KMS-11 (cell line): ENCODE results near the gene ALDH5A1.

Experiments used
- H2AFZ ChIP-seq: fragments of 200-600 bp; sonication (generic); 2 replicates; pipeline ENCODE4 v1.6.1; 2016; ENCODE audit warnings: antibody characterized with exemption, mixed run types, low read depth
- H3K27ac ChIP-seq: fragments of 200-600 bp; sonication (generic); 2 replicates; pipeline ENCODE4 v1.6.1; 2016; ENCODE audit warnings: mild to moderate bottlenecking, mixed run types
- H3K27me3 ChIP-seq: fragments of 200-600 bp; sonication (generic); 2 replicates; pipeline ENCODE4 v1.6.1; 2017; ENCODE audit warnings: mild to moderate bottlenecking, low read depth, mixed run types, moderate library complexity; ENCODE audit not compliant: insufficient read depth
- H3K36me3 ChIP-seq: fragments of 200-600 bp; sonication (generic); 2 replicates; pipeline ENCODE4 v1.6.1; 2017; ENCODE audit warnings: mild to moderate bottlenecking, mixed run types; ENCODE audit not compliant: insufficient read depth
- H3K4me1 ChIP-seq: fragments of 200-600 bp; sonication (generic); 2 replicates; pipeline ENCODE4 v1.6.1; 2016; ENCODE audit warnings: mild to moderate bottlenecking, low read depth, mixed run types; ENCODE audit not compliant: poor library complexity, severe bottlenecking
- H3K4me2 ChIP-seq: fragments of 200-600 bp; sonication (generic); 2 replicates; pipeline ENCODE4 v1.7.0; 2016; ENCODE audit warnings: mild to moderate bottlenecking, mixed run types
- H3K4me3 ChIP-seq: fragments of 200-600 bp; sonication (generic); IDR thresholded peaks from 2 replicates; pipeline ENCODE4 v1.6.1; 2017; ENCODE audit warnings: low read depth, low read length, mixed read lengths; ENCODE audit not compliant: insufficient read depth
- H3K79me2 ChIP-seq: fragments of 200-600 bp; sonication (generic); 2 replicates; pipeline ENCODE4 v1.6.1; 2016; ENCODE audit warnings: low read depth, mixed run types; ENCODE audit not compliant: insufficient read depth
- H3K9ac ChIP-seq: fragments of 200-600 bp; sonication (generic); 2 replicates; pipeline ENCODE4 v1.6.1; 2016; ENCODE audit warnings: mild to moderate bottlenecking, mixed run types
- H4K20me1 ChIP-seq: fragments of 200-600 bp; sonication (generic); 2 replicates; pipeline ENCODE4 v1.6.1; 2016; ENCODE audit warnings: mild to moderate bottlenecking, mixed run types; ENCODE audit not compliant: insufficient read depth
- TF ChIP-seq, protein P1 (sequence below): fragments of 200-600 bp; sonication (generic); conservative IDR thresholded peaks from 2 replicates; pipeline ENCODE4 v1.6.1; 2017; ENCODE audit warnings: low read depth, mild to moderate bottlenecking, antibody characterized with exemption, low read length, moderate library complexity, mixed read lengths

The ALDH5A1 gene

DNA sequence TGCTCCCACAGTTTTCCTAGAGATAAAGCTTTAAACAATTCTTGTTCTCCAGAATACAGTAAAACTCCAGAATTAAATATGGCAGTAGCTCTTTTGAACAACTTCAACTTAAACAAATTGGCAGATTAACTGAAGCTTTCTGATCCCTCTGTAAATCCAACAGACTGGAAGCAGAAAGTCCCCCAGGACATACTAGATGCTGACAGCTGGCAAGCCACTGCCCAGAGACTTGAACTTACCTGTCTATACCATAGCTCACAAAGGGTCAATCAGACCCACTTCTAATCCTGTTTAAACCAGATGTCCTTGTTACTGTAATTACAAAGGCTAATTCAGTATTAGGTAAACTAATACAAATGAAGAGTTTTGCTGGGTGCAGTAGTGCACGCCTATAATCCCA, 17.7 kb upstream of the ALDH5A1 start:
- Histone ChIP-seq H3K36me3 (no peaks in the 10 kb centered on the region), H3K9ac (no peak overlapping the region), H3K27ac (no peak overlapping the region), H3K27me3 (no peaks in the 10 kb centered on the region), H3K4me1 (peaks cover 19% of the 10 kb centered on the region), H4K20me1 (no peaks in the 10 kb centered on the region), H2AFZ (no peak overlapping the region), H3K79me2 (no peaks in the 10 kb centered on the region), H3K4me2 (no peak overlapping the region), H3K4me3 (no peak overlapping the region)
- TF ChIP-seq, protein P1, sequence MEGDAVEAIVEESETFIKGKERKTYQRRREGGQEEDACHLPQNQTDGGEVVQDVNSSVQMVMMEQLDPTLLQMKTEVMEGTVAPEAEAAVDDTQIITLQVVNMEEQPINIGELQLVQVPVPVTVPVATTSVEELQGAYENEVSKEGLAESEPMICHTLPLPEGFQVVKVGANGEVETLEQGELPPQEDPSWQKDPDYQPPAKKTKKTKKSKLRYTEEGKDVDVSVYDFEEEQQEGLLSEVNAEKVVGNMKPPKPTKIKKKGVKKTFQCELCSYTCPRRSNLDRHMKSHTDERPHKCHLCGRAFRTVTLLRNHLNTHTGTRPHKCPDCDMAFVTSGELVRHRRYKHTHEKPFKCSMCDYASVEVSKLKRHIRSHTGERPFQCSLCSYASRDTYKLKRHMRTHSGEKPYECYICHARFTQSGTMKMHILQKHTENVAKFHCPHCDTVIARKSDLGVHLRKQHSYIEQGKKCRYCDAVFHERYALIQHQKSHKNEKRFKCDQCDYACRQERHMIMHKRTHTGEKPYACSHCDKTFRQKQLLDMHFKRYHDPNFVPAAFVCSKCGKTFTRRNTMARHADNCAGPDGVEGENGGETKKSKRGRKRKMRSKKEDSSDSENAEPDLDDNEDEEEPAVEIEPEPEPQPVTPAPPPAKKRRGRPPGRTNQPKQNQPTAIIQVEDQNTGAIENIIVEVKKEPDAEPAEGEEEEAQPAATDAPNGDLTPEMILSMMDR, result no peak

DNA sequence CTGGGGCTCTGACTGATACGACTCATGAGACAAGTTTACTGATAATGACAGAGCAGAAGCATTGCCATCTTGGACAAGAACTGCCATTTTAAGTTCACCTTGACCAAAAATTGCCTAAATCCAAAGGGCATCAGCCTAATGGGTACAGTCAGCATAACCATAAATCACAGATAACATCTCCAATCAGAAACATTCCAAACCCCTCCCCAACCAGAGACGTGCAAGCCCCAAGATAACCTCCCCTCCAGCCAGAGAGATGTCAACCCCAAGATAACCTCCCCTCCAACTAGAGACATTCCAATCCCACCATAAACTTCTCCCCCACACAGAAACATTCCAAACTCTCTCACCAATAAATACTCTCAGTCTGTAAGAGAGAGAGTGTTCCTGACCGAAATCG, 15.9 kb upstream of the ALDH5A1 start:
- H3K27me3 ChIP-seq, result no peaks in the 10 kb centered on the region
- no peak overlapping the region for H3K4me2 ChIP-seq
- no peak overlapping the region for H3K9ac ChIP-seq
- H2AFZ ChIP-seq, result no peak overlapping the region
- no peaks in the 10 kb centered on the region for H3K79me2 ChIP-seq
- no peaks in the 10 kb centered on the region for H4K20me1 ChIP-seq
- TF ChIP-seq, protein P1, result no peak
- H3K4me1 ChIP-seq, result peaks cover 31% of the 10 kb centered on the region
- H3K36me3 ChIP-seq, result no peaks in the 10 kb centered on the region
- no peak overlapping the region for H3K27ac ChIP-seq
- no peak overlapping the region for H3K4me3 ChIP-seq

DNA sequence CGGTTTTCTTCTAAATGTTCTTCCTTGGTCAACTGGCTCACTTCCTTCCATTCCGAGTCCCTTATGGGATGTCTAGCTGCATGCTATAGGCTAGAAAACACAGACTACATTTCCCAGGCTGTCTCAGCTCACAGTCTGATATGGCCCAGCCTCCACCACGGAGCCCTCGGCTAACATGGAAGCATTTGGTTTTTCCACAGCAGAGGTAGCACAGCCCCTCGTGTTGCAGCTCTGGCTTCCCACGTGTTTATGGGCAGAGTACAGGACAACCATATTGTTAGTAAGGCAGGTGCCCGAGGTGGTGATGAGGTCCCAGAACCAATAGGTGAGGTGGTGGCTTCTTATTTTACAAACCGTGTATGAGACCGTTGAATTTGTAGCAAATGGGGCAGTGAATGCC, 14.1 kb upstream of the ALDH5A1 start:
- TF ChIP-seq, protein P1, result no peak
- no peaks in the 10 kb centered on the region for H4K20me1 ChIP-seq
- H3K27ac ChIP-seq, result no peak overlapping the region
- H3K27me3 ChIP-seq, result no peaks in the 10 kb centered on the region
- no peaks in the 10 kb centered on the region for H3K79me2 ChIP-seq
- no peak overlapping the region for H3K4me3 ChIP-seq
- H3K36me3 ChIP-seq, result no peaks in the 10 kb centered on the region
- H2AFZ ChIP-seq, result no peak overlapping the region
- no peak overlapping the region for H3K4me2 ChIP-seq
- H3K4me1 ChIP-seq, result peaks cover 35% of the 10 kb centered on the region
- H3K9ac ChIP-seq, result no peak overlapping the region

DNA sequence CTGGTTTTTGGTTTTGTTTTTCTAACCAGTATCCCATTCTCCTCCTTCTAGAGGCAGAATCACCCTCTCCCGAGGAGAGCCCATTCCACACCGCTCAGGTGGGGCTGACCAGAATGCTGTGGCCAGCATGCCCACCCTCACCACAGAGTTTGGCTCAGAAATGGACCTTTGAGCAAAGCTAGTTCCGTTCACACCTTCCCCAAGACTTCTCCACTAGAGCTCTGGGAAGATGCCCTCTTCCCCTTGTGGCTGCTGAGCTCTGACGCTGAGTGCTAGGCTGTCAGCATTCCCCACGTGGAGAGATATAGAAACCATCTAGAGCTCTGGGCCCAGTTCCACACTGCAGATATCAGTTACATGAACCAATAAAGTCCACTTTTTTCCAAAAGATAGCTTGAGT, 13.3 kb upstream of the ALDH5A1 start:
- H2AFZ ChIP-seq, result no peak overlapping the region
- no peaks in the 10 kb centered on the region for H4K20me1 ChIP-seq
- H3K27ac ChIP-seq, result no peak overlapping the region
- no peaks in the 10 kb centered on the region for H3K79me2 ChIP-seq
- TF ChIP-seq, protein P1, result no peak
- no peak overlapping the region for H3K4me3 ChIP-seq
- no peaks in the 10 kb centered on the region for H3K36me3 ChIP-seq
- H3K4me2 ChIP-seq, result no peak overlapping the region
- H3K9ac ChIP-seq, result no peak overlapping the region
- H3K4me1 ChIP-seq, result peaks cover 35% of the 10 kb centered on the region
- H3K27me3 ChIP-seq, result no peaks in the 10 kb centered on the region
